HFF-Myc (cell line): Measurements from ENCODE around the gene USP6NL.
"Not testable (repeated sequence)": the region's sequence is repeated elsewhere in the genome, so short reads cannot be mapped to it uniquely, and the experiment has no call there.

Experiments
- DNase-seq: peaks from one replicate; pipeline ENCODE4 v3.0.0-alpha.2; 2011; ENCODE audit warnings: low read depth; ENCODE audit errors: extremely low read depth
- H3K4me3 ChIP-seq: replicated peaks from 2 replicates; pipeline ENCODE4 v1.5.1; 2011; ENCODE audit warnings: low read depth, mild to moderate bottlenecking, control low read depth, low read length
- CTCF ChIP-seq: IDR thresholded peaks from 2 replicates; pipeline ENCODE4 v1.5.1; 2012; ENCODE audit warnings: mild to moderate bottlenecking, low read depth, low read length, control low read depth; ENCODE audit errors: missing control alignments

The USP6NL gene

GRCh38 chr10:11636697-11637303 lies 25.4 kb upstream of the USP6NL start:
- H3K4me3 ChIP-seq: no peak overlapping the region
- DNase-seq: no peak
- no peak for TF ChIP-seq CTCF

GRCh38 chr10:11631890-11632587 lies 20.6 kb upstream of the USP6NL start:
- no peak overlapping the region for H3K4me3 ChIP-seq
- DNase-seq: no peak
- TF ChIP-seq CTCF: no peak

- TF ChIP-seq CTCF: no peak
- no peak for DNase-seq
- no peak overlapping the region for H3K4me3 ChIP-seq
Observed at GRCh38 chr10:11631291-11631690, 19.8 kb upstream of the USP6NL start.

GRCh38 chr10:11629731-11630130 lies 18.3 kb upstream of the USP6NL start:
- no peak for TF ChIP-seq CTCF
- H3K4me3 ChIP-seq: no peak overlapping the region
- no peak for DNase-seq

- H3K4me3 ChIP-seq, DNase-seq: not testable (repeated sequence)
Observed at GRCh38 chr10:11627941-11628340, 16.5 kb upstream of the USP6NL start.

GRCh38 chr10:11626071-11626470 lies 14.6 kb upstream of the USP6NL start:
- no peak for TF ChIP-seq CTCF
- H3K4me3 ChIP-seq: no peak overlapping the region
- no peak for DNase-seq

- no peak for DNase-seq
- H3K4me3 ChIP-seq: no peak overlapping the region
- TF ChIP-seq CTCF: no peak
Observed at GRCh38 chr10:11625019-11625735, 13.7 kb upstream of the USP6NL start.
